Activated CD8-positive, alpha-beta memory T cell treated with anti-CD3 and anti-CD28 coated beads, Interleukin-2, amount 50 U/mL, for 24 hours (primary cell): ENCODE data around the gene TH.

ENCODE experiments used
- DNase-seq: peaks from one replicate; pipeline ENCODE4 v3.0.0-alpha.2; 2020; ENCODE audit errors: extremely low read depth

TH gene

DNA sequence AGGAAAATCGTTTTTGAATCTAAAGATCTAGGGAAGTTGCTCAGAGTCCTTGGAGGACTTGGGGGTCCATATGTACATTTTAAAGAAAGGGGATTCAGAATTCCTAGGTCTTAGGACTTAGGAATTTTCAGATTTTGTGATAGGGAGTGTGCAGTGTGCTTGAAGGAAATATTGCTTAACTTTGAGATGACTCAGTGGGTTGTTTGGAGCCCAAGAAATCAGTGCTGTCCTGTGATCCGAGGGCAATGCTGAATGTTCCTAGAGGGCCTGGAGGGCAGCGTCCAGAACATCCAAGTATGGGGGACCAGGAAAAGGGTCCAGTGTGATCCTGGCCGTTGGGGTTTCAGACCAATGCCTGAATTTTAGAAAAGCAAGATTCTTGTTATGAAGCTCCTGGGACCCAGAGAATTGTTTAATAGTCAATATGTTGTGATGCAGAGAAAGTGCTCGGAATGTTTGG lies 29.3 kb downstream of the TH start:
- DNase-seq: no peak

DNA sequence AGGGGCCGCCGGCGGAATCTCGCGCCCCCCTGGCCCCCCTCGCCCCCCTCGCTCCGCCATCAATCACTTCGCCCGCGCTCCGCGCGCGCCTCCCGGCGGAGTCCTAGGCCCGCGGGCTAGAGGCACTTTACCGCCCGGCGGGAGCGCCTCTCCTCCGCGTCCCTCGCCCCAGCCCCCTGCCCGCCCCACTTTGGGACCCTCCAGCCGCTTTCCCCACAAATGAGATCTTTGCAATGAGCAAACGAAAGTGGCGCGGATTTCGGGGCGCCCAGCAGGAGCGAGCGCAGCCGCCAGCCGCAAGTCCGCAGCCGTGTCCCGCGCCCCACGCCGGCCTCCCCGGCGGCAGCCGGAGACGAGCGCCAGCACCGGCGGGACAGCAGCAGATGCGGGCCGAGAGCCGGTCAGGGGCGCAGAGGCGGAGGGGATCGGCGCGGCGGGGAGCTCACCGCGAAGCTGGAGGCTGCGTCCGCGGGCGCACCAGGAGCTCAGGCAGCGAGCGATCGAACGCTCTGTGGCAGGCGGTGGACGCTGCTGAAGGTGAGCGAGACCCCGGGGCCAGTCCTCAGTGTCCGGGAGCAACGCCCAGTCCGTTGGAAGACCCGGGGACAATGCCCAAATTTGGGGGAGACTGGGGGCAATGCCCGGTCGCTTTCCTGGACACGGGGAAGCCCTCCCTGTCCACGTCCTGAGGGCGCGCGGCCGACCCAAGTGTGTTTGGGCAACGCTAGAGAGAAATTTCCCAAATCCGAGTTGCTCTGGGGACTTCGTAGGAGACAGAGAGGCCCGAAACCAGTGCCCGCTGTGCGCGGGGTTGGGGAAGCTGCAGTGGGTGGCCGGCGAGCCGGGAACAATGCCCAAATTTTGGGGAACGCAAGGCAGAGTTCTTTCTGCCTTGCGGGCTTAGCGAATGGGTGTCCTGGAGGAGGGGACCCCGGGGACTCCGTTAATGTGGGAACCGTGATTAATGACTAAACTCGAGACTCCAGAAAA lies 30.9 kb downstream of the TH start:
- no peak for DNase-seq

DNA sequence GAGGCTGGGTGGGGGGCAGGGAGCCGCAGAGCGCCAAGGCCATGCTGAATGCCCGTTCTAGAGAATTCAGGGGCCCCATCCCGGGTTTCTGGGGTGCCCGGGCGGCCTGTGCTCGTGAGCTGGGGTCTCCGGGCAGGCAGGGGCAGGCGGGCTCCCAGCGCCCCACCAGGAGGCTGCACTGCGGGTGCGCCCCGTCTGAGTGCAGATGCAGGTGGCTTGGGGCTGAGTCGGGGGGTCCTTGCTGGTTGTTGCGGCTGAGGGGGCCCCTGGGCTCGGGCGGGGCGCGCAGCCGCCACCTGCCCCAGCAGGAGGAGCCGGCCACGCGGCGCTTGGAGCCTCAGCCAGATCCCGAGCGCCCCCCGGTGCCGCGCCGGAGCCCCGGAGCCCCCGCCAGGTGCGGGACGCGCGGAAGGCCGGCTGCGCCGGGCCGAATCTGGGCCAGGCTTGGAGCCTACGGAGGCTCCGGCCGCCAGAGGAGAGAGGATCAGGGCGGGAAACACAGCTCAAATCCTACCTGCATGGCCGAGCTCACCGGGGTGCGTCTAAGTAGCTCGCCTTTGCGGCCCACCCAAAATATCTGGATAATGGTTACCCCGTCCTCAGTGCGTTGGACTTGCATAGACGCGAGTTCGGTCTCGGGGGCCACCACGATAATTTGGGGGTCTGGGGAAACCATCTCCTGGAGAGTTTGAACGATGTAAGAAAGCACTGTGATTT lies 31.8 kb downstream of the TH start:
- DNase-seq: no peak

DNA sequence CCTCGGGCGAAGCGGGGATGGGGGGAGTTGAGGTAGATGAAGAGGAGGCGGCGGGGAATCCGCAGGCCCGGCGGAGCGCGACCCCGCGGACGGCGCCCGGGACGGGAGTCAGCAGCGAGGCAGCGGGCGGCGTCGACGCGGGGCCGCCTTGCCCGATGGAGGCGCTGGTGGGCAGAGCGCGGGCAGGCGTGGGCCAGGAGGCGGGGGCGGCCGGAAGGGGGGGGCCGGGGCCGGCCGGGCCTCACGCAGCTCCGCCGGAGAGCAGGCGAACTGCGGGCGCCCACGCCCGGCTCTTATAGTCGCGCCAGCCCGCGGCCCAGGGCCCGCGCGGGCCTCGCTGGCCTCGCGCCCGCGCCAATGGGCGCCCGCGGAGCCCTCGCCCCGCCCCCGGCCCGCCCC lies 32.5 kb downstream of the TH start, which contains the start of gene IGF2:
TSS of gene IGF2 (minus strand) at position 267 of the 399 bp plus-strand sequence. CDS start 3,866 bp downstream, outside the sequence.
- no peak for DNase-seq

DNA sequence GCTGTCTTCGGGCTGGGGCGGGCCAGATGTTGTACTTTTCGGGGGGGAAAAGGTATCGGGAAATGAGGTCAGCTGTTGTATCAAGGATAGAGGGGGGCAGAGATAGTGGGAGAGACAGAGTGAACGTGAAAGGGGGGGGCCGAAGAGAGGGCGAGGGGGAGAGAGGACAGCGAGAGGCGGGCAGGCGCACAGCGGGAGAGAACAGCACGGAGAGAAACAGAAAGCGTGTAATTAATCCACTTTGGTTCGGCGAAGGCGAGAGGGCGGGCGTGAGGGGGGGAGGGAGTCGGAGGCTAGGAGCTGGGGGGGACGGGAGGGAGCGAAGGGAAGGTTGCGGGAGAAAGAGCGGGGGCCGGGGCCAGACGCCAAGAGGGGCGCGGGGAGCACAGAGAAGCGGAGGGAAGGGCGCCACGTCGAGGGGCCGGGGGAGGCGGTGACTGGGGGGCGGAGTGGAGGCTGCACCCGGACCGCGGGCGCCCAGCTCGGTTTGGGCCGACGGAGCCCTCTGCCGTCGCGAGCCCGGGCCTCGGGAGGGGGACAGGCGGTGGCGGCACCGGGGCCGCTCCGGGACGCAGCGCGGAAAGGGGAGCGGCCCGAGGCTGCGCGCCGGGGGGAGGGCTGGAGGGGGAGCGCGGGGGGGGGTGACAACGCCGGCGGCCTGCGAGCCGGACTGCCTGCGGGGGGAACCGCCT lies 33.0 kb downstream of the TH start:
- no peak for DNase-seq

DNA sequence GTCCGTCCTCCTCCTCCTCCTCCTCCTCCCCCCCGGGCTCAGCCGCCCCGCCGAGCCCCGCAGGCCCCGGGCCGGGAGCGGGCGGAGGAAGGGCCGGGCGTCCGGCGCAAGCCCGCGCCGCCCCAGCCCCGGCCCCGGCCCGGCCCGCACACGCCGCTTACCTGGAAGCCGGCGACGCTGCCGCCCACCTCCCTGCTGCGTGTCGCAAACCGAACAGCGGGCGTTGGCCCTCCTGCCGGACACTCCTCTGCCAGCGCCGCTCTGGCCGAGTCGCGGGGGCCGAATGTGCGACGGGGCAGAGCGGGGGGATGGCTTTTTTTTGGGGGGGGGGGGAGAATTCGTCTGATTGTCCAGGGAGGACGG lies 33.6 kb downstream of the TH start:
- no peak for DNase-seq

DNA sequence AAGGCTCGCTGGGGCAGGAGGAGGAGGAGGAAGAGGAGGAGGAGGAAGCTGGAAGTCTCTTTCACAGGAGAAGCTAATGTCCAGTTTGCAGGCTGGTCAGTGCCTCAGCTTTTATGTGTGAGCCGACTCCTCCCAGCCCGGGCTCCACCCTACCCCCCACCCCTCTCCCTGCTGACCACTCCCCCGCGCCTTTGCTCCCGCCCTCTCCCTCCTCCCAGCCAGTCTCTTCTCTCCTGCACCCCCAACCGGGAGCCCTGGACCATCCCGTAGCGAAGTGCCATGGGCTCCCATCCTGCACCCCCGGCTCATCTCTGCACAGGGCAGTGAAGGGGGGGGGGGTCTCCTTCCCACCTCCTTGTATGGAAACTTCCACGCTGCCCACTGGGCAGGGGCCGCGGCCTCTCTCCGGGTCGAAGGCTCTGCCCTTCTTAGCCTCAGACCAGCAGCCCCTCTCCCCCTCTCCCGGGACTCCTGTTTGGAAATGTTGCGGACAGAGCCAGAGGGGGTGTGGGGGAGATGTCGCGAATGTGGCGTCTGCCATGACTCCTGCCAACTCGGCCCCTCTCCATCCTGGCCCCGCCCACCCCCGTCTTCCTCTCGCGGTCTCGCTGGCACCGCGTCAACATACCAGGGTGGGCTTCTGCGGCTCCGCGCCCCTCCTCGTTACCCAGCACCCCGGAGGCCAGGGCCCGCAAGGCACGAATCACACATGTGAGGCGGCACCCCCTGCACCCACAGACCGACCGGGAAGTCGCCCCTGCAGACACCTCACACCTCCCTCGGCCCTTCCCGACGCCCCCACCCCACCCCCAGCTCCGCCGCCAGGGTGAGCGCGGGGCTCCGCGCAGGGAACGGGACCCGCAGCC lies 34.2 kb downstream of the TH start:
- DNase-seq: no peak

DNA sequence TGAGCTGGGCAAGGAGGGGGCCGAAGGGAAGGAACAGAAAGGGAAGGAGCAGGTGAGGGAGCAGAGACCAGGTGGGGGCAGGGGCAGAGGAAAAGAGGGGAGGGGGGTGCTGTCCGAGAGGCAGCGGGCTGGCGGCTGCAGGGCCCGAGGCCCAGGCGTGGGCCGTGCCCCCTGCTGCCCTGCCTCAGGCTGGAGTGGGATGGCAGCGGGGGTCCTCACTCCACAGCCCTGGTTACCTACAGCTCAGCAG lies 34.7 kb downstream of the TH start:
- DNase-seq: no peak

DNA sequence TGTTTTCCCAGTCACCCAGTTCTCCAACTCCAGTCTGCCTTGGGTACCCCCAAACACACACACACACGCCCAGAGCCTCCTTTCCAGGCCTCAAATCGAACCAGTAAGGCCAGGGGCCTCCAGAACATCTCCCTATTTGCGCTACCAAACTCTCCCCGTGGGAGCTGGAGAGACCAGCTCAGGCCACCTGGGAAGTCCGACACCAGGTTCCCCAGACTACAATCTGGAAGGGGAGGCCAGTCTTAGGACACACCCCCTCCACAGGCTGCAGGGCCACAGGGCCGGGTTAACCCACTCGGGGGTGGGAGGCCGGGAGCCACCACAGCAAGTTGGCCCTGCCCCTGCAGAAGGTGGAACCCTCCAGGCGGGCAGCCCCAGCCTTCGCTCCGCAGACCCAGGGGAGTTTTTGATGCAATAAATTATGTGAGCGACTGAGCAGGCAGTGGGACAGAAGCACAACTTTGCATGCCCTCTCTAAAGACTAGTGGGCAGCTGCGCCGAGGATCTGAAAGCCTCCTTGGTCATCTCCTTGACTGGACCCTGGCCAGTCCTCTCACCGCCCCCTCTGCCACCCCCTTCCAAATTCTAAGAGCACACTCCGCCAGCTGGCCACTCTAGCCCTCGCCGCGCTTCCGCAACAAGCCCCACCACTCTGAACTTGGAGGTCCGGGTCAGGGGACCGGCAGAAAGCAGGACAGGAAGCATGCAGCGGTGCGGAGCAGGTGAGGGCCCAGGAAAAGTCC lies 35.2 kb downstream of the TH start:
- DNase-seq: no peak

DNA sequence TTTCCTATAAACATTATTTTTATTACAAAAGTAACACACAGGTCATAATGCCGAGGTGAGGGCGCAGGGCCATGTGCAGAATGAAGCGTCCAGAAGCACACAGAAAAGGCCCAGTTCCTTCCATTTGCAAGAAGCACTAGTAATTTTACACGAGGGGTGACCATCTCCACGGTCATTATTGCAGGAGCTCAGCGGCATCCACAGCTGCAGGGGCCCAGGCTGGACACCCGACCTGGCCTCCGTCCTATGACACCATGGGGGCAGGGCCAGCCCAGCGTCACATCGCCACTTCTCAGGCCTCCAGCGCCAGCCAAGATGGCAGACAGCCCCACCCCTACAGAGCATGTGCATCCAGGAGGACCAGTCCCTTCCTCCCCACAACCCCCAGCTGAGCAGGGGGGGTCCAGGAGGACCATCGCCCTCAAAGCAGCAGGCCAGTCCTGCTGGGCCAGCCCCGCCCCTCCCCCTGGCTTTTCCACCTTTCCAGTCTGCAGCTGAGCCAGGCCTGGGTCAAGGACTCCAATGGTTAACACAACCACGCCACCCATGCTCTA lies 35.9 kb downstream of the TH start:
- DNase-seq: no peak

DNA sequence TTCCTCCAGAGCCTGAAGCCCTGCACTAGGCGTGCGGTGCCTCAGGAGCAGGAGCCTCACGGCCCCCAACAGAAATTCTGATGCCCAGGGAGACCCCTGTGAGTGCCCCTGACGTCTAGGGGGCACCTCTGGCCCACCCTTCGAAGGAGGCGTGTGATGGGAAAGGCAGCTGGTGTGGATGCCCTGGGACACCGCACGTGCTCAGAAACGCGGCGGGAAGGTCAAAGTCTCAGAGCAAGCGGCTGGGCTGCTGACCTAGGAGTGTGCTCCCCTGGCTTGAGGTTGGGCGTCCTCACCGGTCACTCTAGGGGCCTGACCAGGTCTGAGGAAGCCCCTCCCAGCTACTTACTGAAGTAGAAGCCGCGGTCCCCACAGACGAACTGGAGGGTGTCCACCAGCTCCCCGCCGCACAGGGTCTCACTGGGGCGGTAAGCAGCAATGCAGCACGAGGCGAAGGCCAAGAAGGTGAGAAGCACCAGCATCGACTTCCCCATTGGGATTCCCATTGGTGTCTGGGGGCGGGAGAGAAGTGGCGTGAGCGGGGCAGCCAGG lies 36.5 kb downstream of the TH start:
- DNase-seq: no peak

DNA sequence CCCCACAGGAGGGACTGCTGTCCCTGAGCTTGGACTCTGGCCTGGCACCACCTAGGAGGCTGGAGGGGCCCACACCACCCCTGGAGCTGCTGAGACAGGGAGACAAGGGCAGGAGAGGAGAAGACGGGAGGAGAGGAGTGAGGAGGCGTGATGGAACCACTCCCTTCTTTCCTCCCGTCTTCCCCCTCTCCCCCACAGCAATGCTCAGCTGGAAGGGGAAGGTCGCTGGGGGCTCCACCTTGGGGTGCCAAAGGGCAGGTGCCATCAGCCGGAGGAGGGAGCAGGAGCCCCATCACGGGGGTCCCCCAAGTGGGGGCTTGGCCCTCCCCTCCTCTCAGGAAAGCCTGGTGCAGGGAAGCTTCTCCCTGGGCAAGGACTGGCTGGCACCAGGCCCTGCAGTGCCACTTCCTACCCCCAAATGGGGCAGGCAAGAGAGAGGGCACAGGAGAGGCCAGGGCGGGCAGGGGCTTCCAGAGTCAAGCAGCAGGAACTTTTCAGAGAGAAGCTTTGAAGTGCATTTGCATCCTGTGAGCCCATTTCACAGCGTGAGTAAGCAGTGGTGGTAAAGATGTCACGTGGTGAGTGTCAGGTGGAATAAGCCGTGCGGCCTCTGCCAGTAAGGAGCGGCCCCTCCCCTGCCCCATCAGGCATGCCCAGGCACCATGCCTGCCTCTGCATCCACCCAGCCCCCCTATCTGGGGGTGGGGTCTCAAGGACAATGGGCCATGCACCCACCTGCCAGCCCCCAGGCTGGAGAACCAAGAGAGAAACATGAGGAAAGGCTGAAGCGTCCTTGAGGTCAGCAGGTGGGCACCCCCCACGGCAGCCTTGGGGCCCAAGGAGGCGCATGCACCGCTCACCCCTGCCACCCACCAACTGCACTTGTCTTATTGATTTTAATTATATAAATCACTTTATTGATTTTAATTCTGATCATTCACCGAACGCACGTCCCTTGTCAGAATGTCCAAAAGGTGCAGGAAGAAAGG lies 37.3 kb downstream of the TH start:
- no peak for DNase-seq

DNA sequence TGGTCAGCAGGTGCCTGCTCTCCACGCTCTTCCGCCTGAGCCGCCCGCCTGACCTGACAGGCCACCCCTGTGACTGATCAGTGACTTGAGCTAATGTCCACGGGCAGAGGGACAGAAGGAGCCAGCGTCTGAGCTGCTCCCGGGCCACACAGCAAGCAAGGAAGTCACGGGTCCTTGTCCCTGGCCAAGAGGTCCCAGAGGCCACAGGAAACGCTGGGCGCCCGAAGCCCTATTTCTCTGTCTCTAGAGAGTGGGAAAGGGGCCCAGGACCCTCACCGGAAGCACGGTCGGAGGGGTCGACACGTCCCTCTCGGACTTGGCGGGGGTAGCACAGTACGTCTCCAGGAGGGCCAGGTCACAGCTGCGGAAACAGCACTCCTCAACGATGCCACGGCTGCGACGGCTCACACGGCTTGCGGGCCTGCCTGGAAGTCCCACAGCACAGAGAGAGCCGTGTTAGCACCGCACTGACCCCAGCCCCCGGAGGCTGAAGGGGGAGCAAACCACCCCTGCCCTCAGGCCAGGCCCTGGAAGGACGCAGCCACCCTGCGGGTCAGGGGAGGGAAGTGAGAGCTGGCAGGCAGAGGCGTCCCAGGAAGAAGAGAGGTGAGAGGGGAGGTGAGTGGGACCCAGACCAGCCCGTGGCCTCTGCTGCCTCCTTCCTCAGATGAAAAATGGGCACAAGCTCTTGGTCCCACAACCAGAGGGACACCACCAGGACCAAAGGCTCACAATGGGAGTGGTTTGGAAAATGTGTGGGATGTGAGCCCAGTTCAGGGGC lies 38.2 kb downstream of the TH start:
- no peak for DNase-seq

DNA sequence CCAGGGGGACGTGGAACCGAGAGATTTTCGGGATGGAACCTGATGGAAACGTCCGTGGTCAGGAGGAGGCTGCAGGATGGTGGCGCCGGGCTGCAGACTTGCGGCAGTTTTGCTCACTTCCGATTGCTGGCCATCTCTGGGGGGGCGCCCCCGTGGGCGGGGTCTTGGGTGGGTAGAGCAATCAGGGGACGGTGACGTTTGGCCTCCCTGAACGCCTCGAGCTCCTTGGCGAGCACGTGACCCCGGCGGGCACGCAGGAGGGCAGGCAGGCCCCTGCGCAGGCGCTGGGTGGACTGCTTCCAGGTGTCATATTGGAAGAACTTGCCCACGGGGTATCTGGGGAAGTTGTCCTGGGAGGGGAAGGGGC lies 38.8 kb downstream of the TH start:
- DNase-seq: no peak

DNA sequence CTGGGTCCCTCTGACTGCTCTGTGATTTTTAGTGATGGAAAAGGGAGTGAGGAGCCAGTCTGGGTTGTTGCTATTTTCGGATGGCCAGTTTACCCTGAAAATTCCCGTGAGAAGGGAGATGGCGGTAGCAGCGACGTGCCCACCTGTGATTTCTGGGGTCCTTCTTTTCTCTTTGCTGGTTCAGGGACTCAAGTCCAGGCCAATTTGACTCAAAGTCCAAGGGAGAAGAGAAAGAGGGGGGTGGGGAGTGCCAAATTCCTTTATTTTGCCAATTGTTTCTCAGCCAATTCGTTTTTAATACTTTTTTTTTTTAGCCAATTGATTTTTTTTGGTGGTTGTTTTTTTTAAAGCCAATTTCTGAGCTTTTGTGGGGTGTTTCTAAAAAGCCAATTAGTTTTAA lies 39.4 kb downstream of the TH start:
- DNase-seq: no peak

DNA sequence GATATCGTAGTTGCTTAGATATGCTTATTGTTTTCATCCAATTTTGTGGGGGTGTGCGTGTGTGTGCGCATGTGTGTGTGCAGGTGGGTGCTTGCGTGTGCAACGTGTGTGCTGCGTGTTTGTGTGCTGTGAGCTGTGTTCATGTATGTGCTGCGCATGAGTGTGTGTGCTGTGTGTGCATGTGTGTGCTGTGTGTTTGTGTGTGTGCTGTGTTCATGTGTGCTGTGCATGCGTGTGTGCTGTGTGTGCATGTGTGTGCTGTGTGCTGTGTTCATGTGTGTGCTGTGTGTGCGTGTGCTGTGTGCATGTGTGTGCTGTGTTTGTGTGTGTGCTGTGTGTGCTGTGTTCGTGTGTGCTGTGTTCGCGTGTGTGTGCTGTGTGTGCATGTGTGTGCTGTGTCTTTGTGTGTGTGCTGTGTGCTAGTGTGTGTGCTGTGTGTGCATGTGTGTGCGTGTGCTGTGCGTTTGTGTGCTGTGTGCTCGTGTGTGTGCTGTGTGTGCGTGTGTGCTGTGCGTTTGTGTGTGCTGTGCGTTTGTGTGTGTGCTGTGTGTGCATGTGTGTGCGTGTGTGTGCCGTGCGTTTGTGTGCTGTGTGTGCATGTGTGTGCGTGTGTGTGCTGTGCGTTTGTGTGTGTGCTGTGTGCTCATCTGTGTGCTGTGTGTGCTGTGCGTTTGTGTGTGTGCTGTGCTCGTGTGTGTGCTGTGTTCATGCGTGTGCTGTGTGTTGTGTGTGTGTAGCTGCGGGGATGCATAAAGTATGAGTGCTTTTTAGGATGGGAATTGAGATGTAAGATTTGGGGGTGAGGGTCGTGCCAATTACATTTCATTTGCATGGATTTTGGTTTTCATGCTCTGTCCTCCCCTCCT lies 40.0 kb downstream of the TH start:
- no peak for DNase-seq

DNA sequence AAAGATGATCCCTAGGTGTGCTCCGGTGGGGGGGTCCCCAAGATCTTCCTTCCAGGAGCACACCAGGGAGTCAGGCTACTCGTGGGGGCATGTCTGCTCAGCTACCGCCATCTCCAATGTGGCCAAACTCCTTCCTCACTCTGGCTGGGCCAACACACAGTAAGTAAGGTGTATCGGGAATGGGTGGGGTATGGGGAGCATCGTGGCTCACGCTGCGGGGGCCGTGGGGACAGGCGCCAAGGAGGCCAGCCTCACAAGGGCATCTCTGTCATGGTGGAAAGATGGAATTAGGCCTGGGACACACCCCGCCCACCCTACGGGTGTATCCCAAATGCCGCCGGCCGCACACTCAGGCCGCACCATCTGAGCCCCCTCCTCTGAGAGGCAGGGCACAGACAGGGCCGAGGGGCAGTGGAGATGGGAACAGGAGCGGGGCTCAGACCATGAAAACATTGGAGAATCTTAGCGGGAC lies 40.7 kb downstream of the TH start:
- DNase-seq: no peak
